HG03354 (cell line): ENCODE data around the gene IL4R.

ENCODE experiments used
- ATAC-seq: cut with Tn5 transposase; IDR thresholded peaks from one replicate; pipeline ENCODE4 v1.9.1; 2021; ENCODE audit warnings: mild to moderate bottlenecking; ENCODE audit not compliant: unreplicated experiment, poor library complexity, severe bottlenecking

Gene IL4R

GRCh38 chr16:27347930-27348685 lies 34.3 kb downstream of the IL4R start:
- no peak for ATAC-seq

GRCh38 chr16:27349276-27349675 lies 35.5 kb downstream of the IL4R start:
- no peak for ATAC-seq

GRCh38 chr16:27350006-27350405 lies 36.2 kb downstream of the IL4R start:
- no peak for ATAC-seq

GRCh38 chr16:27351989-27352388 lies 38.2 kb downstream of the IL4R start:
- no peak for ATAC-seq

- ATAC-seq = no peak
Observed at GRCh38 chr16:27353853-27354252, 40.1 kb downstream of the IL4R start.

GRCh38 chr16:27355610-27356009 lies 41.8 kb downstream of the IL4R start:
- ATAC-seq = no peak

GRCh38 chr16:27356794-27357193 lies 43.0 kb downstream of the IL4R start:
- no peak for ATAC-seq

- no peak for ATAC-seq
Observed at GRCh38 chr16:27359051-27359450, 45.3 kb downstream of the IL4R start.

- ATAC-seq = no peak
Observed at GRCh38 chr16:27359615-27360014, 45.8 kb downstream of the IL4R start.

GRCh38 chr16:27361987-27362386 lies 48.2 kb downstream of the IL4R start:
- no peak for ATAC-seq

GRCh38 chr16:27362570-27363245 lies 48.9 kb downstream of the IL4R start:
- no peak for ATAC-seq

- ATAC-seq = no peak
Observed at GRCh38 chr16:27363246-27363632, 49.5 kb downstream of the IL4R start.

- ATAC-seq = no peak
Observed at GRCh38 chr16:27363797-27364196, 50.0 kb downstream of the IL4R start.

GRCh38 chr16:27364493-27365141 lies 50.8 kb downstream of the IL4R start:
- ATAC-seq = no peak

GRCh38 chr16:27365142-27366089 lies 51.6 kb downstream of the IL4R start:
- no peak for ATAC-seq

- peak; percentile 8 for ATAC-seq
Observed at GRCh38 chr16:27366687-27367460, 53.1 kb downstream of the IL4R start.

GRCh38 chr16:27367461-27368357 lies 53.9 kb downstream of the IL4R start:
- ATAC-seq = peak; percentile 78

GRCh38 chr16:27368358-27368722 lies 54.6 kb downstream of the IL4R start:
- ATAC-seq = no peak
